ENCODE data around the gene PRDM16. TPM values are rescaled to one million over a fixed set of nuclear protein-coding genes. Genes with fewer than 3 reads are reported as not detected.

Gene PRDM16
- total RNA-seq, 1 experiment from 2014 or later: not detected

GRCh38 chr1:3352952-3353331 is 283.9 kb downstream of the PRDM16 start:
- no peak overlapping the region for H3K4me3 Mint-ChIP-seq (ENCODE audit: unreplicated experiment)

GRCh38 chr1:3353876-3354275 is 284.9 kb downstream of the PRDM16 start:
- ChIA-PET POLR2A (no interaction called here), CTCF (no interaction called here)
- no peaks in the 10 kb centered on the region for H3K27me3 Mint-ChIP-seq (ENCODE audit: insufficient read depth, unreplicated experiment)
- no peaks in the 10 kb centered on the region for H3K4me1 Mint-ChIP-seq (ENCODE audit: insufficient read depth, unreplicated experiment)
- no peak overlapping the region for H3K4me3 Mint-ChIP-seq (ENCODE audit: unreplicated experiment)
- H3K27ac Mint-ChIP-seq (ENCODE audit: low read depth, unreplicated experiment): no peak overlapping the region
- DNase-seq (ENCODE audit: unreplicated experiment): no peak
- H3K36me3 Mint-ChIP-seq (ENCODE audit: insufficient read depth, unreplicated experiment): no peaks in the 10 kb centered on the region
- TF ChIP-seq, protein P1, sequence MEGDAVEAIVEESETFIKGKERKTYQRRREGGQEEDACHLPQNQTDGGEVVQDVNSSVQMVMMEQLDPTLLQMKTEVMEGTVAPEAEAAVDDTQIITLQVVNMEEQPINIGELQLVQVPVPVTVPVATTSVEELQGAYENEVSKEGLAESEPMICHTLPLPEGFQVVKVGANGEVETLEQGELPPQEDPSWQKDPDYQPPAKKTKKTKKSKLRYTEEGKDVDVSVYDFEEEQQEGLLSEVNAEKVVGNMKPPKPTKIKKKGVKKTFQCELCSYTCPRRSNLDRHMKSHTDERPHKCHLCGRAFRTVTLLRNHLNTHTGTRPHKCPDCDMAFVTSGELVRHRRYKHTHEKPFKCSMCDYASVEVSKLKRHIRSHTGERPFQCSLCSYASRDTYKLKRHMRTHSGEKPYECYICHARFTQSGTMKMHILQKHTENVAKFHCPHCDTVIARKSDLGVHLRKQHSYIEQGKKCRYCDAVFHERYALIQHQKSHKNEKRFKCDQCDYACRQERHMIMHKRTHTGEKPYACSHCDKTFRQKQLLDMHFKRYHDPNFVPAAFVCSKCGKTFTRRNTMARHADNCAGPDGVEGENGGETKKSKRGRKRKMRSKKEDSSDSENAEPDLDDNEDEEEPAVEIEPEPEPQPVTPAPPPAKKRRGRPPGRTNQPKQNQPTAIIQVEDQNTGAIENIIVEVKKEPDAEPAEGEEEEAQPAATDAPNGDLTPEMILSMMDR (IDR thresholded peaks at IDR 0.05; ENCODE audit: unreplicated experiment): no peak
- no peaks in the 10 kb centered on the region for H3K9me3 Mint-ChIP-seq (ENCODE audit: unreplicated experiment)
- no TSS peak for BruUV-seq (replicated peaks)
- intact Hi-C loops (cut with micrococcal nuclease): no loop called here

More at GRCh38 chr1:3352952-3353331, 283.9 kb downstream of the PRDM16 start:
- DNase-seq (ENCODE audit: unreplicated experiment): no peak
- ChIA-PET POLR2A (no interaction called here), CTCF (no interaction called here)
- intact Hi-C loops (cut with micrococcal nuclease): no loop called here
- Mint-ChIP-seq H3K9me3 (ENCODE audit: unreplicated experiment) (no peaks in the 10 kb centered on the region), H3K36me3 (ENCODE audit: insufficient read depth, unreplicated experiment) (no peaks in the 10 kb centered on the region), H3K27ac (ENCODE audit: low read depth, unreplicated experiment) (no peak overlapping the region), H3K4me1 (ENCODE audit: insufficient read depth, unreplicated experiment) (no peaks in the 10 kb centered on the region), H3K27me3 (ENCODE audit: insufficient read depth, unreplicated experiment) (no peaks in the 10 kb centered on the region)
- TF ChIP-seq, protein P1 (IDR thresholded peaks at IDR 0.05; ENCODE audit: unreplicated experiment): no peak
- no TSS peak for BruUV-seq (replicated peaks)

DNA sequence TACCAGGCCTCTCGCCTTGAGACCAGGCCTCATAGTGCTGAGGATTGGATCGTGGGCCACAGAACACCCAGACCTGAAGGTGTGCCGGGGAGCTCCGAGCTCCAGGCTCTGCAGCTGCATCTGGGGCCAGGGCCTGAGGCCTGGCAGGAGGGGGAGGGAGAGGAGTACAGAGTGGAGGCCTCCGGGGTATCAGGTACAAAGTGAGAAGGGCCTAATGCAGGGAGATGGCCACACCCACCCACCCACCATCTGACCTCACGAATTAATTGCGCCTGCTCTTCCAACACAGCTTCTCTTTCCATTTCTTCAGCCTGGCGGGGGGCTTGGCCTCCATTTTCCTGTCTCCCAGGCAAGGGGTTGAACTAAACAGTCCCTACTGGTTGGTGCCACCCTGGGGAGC is 286.1 kb downstream of the PRDM16 start:
- Mint-ChIP-seq H3K27ac (ENCODE audit: low read depth, unreplicated experiment) (no peak overlapping the region), H3K36me3 (ENCODE audit: insufficient read depth, unreplicated experiment) (no peaks in the 10 kb centered on the region), H3K9me3 (ENCODE audit: unreplicated experiment) (no peaks in the 10 kb centered on the region), H3K4me3 (ENCODE audit: unreplicated experiment) (no peak overlapping the region), H3K4me1 (ENCODE audit: insufficient read depth, unreplicated experiment) (no peaks in the 10 kb centered on the region), H3K27me3 (ENCODE audit: insufficient read depth, unreplicated experiment) (no peaks in the 10 kb centered on the region)
- intact Hi-C loops (cut with micrococcal nuclease): no loop called here
- ChIA-PET CTCF (interaction anchor here (0.8 kb wide), 1 partner anchor 14 kb away, joined by 3 read pairs; no protein-coding TSS in a partner anchor), POLR2A (no interaction called here)
- no peak for DNase-seq (ENCODE audit: unreplicated experiment)
- no TSS peak for BruUV-seq (replicated peaks)
- TF ChIP-seq, protein P1 (IDR thresholded peaks at IDR 0.05; ENCODE audit: unreplicated experiment): no peak

- TF ChIP-seq, protein P1 (IDR thresholded peaks at IDR 0.05; ENCODE audit: unreplicated experiment): no peak
- no peak for DNase-seq (ENCODE audit: unreplicated experiment)
- Mint-ChIP-seq H3K9me3 (ENCODE audit: unreplicated experiment) (no peaks in the 10 kb centered on the region), H3K36me3 (ENCODE audit: insufficient read depth, unreplicated experiment) (no peaks in the 10 kb centered on the region), H3K27ac (ENCODE audit: low read depth, unreplicated experiment) (no peak overlapping the region), H3K4me1 (ENCODE audit: insufficient read depth, unreplicated experiment) (no peaks in the 10 kb centered on the region), H3K27me3 (ENCODE audit: insufficient read depth, unreplicated experiment) (peaks cover 2% of the 10 kb centered on the region), H3K4me3 (ENCODE audit: unreplicated experiment) (no peak overlapping the region)
- ChIA-PET POLR2A (no interaction called here), CTCF (no interaction called here)
- intact Hi-C loops (cut with micrococcal nuclease): no loop called here
- no TSS peak for BruUV-seq (replicated peaks)
Observed at GRCh38 chr1:3355894-3356826, 287.2 kb downstream of the PRDM16 start.

All from MCF 10A (cell line).